ENCODE measurements around the gene SLC13A5.
"Not testable (repeated sequence)": the region's sequence is repeated elsewhere in the genome, so short reads cannot be mapped to it uniquely, and the experiment has no call there.

The SLC13A5 gene

DNA sequence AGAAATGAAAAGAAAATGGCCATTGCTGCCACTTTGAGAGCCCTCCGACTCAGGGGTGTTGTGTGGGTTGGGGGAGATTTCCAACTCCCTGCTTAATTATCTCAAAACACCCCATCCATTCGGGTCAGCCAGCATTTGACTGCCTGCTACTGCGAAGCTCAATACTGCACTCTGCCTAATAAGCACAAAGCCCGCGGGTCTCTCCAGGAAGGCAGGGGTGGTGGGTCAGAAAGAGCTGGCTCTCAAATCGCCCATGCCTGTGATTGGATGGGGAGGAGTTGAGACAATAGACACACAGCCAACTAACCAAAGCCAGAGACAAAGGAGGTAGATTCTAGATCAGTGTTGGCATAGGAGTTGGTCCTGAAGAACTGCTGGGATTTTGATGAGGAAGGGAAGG lies 40.4 kb upstream of the SLC13A5 start:
- no peak overlapping the region for H3K4me3 ChIP-seq (ENCODE audit: low read depth, low read length)
- DNase-seq (ENCODE audit: low read depth): no peak
- TF ChIP-seq, protein P1, sequence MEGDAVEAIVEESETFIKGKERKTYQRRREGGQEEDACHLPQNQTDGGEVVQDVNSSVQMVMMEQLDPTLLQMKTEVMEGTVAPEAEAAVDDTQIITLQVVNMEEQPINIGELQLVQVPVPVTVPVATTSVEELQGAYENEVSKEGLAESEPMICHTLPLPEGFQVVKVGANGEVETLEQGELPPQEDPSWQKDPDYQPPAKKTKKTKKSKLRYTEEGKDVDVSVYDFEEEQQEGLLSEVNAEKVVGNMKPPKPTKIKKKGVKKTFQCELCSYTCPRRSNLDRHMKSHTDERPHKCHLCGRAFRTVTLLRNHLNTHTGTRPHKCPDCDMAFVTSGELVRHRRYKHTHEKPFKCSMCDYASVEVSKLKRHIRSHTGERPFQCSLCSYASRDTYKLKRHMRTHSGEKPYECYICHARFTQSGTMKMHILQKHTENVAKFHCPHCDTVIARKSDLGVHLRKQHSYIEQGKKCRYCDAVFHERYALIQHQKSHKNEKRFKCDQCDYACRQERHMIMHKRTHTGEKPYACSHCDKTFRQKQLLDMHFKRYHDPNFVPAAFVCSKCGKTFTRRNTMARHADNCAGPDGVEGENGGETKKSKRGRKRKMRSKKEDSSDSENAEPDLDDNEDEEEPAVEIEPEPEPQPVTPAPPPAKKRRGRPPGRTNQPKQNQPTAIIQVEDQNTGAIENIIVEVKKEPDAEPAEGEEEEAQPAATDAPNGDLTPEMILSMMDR (IDR thresholded peaks at IDR 0.05; ENCODE audit: control insufficient read depth, extremely low read depth, insufficient read depth): no peak

DNA sequence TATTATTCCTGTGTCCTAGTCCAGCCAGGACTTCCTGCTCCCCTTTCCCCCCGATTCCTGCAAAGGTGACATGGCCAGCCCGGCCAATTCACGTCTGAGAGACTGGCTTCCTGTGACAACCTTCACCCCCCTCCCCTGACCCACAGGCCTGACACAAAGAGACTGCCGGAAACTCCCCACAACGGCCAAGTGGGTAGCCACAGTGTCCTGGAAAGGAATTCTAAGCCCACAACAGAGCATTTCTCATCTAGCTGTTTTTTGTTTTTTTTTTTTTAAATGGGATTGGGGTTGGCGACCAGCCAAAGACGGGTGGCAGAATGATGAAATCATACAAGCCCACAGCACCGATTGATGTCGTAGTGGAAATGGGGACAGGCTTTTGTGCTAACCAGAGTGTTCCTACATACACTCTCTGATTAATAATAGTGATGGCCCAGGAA lies 39.9 kb upstream of the SLC13A5 start:
- DNase-seq (ENCODE audit: low read depth): no peak
- TF ChIP-seq, protein P1 (IDR thresholded peaks at IDR 0.05; ENCODE audit: control insufficient read depth, extremely low read depth, insufficient read depth): no peak
- no peak overlapping the region for H3K4me3 ChIP-seq (ENCODE audit: low read depth, low read length)

- no peak overlapping the region for H3K4me3 ChIP-seq (ENCODE audit: low read depth, low read length)
These were observed 39.1 kb upstream of the SLC13A5 start for GRCh38 chr17:6752068-6752909.

DNA sequence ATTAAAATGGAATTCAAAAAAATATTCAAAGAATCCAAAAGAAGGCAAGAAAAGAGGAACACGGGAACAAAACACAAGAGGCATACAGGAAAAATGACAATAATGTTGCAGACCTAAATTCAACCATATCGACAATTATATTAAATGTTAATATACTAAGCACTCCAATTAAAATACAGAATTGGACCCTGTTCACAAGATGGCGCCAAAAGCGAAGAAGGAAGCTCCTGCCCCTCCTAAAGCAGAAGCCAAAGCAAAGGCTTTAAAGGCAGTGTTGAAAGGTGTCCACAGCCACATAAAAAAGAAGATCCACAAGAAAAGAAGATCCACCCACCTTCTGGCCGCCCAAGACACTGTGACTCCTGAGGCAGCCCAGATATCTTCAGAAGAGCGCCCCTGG lies 36.4 kb upstream of the SLC13A5 start:
- TF ChIP-seq, protein P1 (IDR thresholded peaks at IDR 0.05; ENCODE audit: control insufficient read depth, extremely low read depth, insufficient read depth): 0 out of 2 replicates have a peak, but pooled peaks have one; percentile 6
- DNase-seq (ENCODE audit: low read depth): no peak
- no peak overlapping the region for H3K4me3 ChIP-seq (ENCODE audit: low read depth, low read length)

More at GRCh38 chr17:6752068-6752909, 39.1 kb upstream of the SLC13A5 start:
- no peak for DNase-seq (ENCODE audit: low read depth)
- TF ChIP-seq, protein P1 (IDR thresholded peaks at IDR 0.05; ENCODE audit: control insufficient read depth, extremely low read depth, insufficient read depth): no peak

DNA sequence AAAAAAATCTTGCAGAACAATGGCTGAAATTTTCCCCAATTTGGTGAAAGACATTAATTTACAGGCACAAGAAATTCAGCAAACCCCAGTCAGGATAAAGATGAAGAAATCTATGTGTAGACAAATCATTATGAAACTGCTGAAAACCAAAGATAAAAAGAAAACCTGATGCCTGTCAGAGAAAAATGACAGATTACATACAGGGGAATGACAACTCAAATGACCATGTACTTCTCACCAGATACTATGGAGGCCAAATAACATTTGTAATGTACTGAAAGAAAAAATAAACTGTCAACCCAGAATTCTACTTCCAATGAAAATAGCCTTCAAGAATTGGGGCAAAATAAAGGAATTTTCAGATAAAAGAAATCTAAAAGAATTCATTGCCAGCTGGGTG lies 35.4 kb upstream of the SLC13A5 start:
- TF ChIP-seq, protein P1 (IDR thresholded peaks at IDR 0.05; ENCODE audit: control insufficient read depth, extremely low read depth, insufficient read depth): no peak
- no peak for DNase-seq (ENCODE audit: low read depth)
- H3K4me3 ChIP-seq (ENCODE audit: low read depth, low read length): no peak overlapping the region

GRCh38 chr17:6746665-6747064 lies 33.5 kb upstream of the SLC13A5 start:
- not testable (repeated sequence) for H3K4me3 ChIP-seq (ENCODE audit: low read depth, low read length); DNase-seq (ENCODE audit: low read depth)

GRCh38 chr17:6729531-6729930 lies 16.4 kb upstream of the SLC13A5 start:
- DNase-seq (ENCODE audit: low read depth): no peak
- TF ChIP-seq, protein P1 (IDR thresholded peaks at IDR 0.05; ENCODE audit: control insufficient read depth, extremely low read depth, insufficient read depth): no peak
- H3K4me3 ChIP-seq (ENCODE audit: low read depth, low read length): no peak overlapping the region

Data from LNCaP clone FGC (cell line).